GM18868 (cell line): Measurements from ENCODE around the gene GYS2.

ENCODE experiments used
- ATAC-seq: cut with Tn5 transposase; IDR thresholded peaks from one replicate; pipeline ENCODE4 v1.9.1; 2021; ENCODE audit warnings: mild to moderate bottlenecking, moderate library complexity; ENCODE audit not compliant: unreplicated experiment

GYS2 gene

GRCh38 chr12:21518451-21518850 lies 86.2 kb downstream of the GYS2 start:
- no peak for ATAC-seq

GRCh38 chr12:21516281-21516680 lies 88.4 kb downstream of the GYS2 start:
- ATAC-seq = no peak

- peak; percentile 91 for ATAC-seq
These were observed 94.9 kb downstream of the GYS2 start for GRCh38 chr12:21509768-21510167.

- ATAC-seq = no peak
These were observed 96.8 kb downstream of the GYS2 start for GRCh38 chr12:21507849-21508248.

- no peak for ATAC-seq
These were observed 98.8 kb downstream of the GYS2 start for GRCh38 chr12:21505888-21506287.

GRCh38 chr12:21502872-21503271 lies 101.8 kb downstream of the GYS2 start:
- no peak for ATAC-seq

GRCh38 chr12:21502164-21502496 lies 102.5 kb downstream of the GYS2 start:
- no peak for ATAC-seq

GRCh38 chr12:21501258-21502163 lies 103.1 kb downstream of the GYS2 start, which contains the start of the genes GOLT1B and RECQL:
GOLT1B (plus strand) TSS chr12:21501789; CDS start chr12:21501924, 135 bp downstream.
RECQL (minus strand) TSS chr12:21501635; CDS start chr12:21499570, 2,065 bp downstream.
- peak; percentile 98 for ATAC-seq

GRCh38 chr12:21500786-21501257 lies 103.8 kb downstream of the GYS2 start:
- no peak for ATAC-seq

GRCh38 chr12:21499765-21500164 lies 104.9 kb downstream of the GYS2 start:
- ATAC-seq = no peak
